A549 (cell line): Measurements from ENCODE around the gene PDPN. TPM values are rescaled to one million over a fixed set of nuclear protein-coding genes. Genes with fewer than 3 reads are reported as not detected.

Experiments used
- ATAC-seq, 2 experiments: fragments of 200-7000 bp in 1 of 2; fragments of >200 bp in 1 of 2; cut with Nextera tagmentation in 1 of 2; cut with Tn5 transposase in 1 of 2; 3 replicates each; pipeline versions ENCODE4 v1.8.0 to v1.9.1; 2018 to 2020; ENCODE audit warnings: mild to moderate bottlenecking in 1 of 2, moderate library complexity in 1 of 2
- CTCF ChIA-PET: fragments of 300-600 bp; sonication (Branson Sonifier 250); formaldehyde crosslinking; extraction: SDS; loops from one replicate; lab custom pipeline; 2021; ENCODE audit warnings: antibody characterized with exemption, inconsistent platforms; lab: Yijun Ruan, JAX
- POLR2A ChIA-PET: fragments of 350-600 bp; formaldehyde crosslinking; extraction: SDS; loops from one replicate; lab custom pipeline; 2021; ENCODE audit warnings: antibody characterized with exemption, inconsistent platforms; lab: Yijun Ruan, JAX
- DNase-seq, 2 experiments: peaks; one replicate each; pipeline versions ENCODE4 v3.0.0 to v3.0.0-alpha.2; 2011 to 2016; ENCODE audit warnings: low read depth in 1 of 2, low spot score in 1 of 2
- FAIRE-seq: peaks from 2 replicates; lab custom pipeline; 2011; peaks lifted over from hg19 to GRCh38; lab: Jason Lieb, UNC
- H3K27ac ChIP-seq, 2 experiments: fragments of >200 bp; sonication (Bioruptor Twin); formaldehyde crosslinking; 3 replicates each; pipeline ENCODE4 v1.5.1; 2016 to 2017
- H3K4me1 ChIP-seq: fragments of >200 bp; sonication (Bioruptor Twin); formaldehyde crosslinking; 3 replicates; pipeline ENCODE4 v1.6.1; 2016
- H3K4me2 ChIP-seq: fragments of >200 bp; sonication (Bioruptor Twin); formaldehyde crosslinking; 3 replicates; pipeline ENCODE4 v1.6.1; 2016
- H3K4me3 ChIP-seq: fragments of >200 bp; sonication (Bioruptor Twin); formaldehyde crosslinking; 3 replicates; pipeline ENCODE4 v1.5.1; 2016
- H3K9me3 ChIP-seq: fragments of >200 bp; sonication (Bioruptor Twin); formaldehyde crosslinking; 3 replicates; pipeline ENCODE4 v1.6.1; 2016
- CBX2 ChIP-seq: fragments of 200-600 bp; sonication (generic); IDR thresholded peaks from 2 replicates; pipeline ENCODE4 v1.6.1; 2016; ENCODE audit warnings: low read depth, mild to moderate bottlenecking, borderline replicate concordance
- CTCF ChIP-seq: fragments of >200 bp; sonication (Bioruptor Twin); formaldehyde crosslinking; IDR thresholded peaks from 3 replicates; pipeline ENCODE4 v1.5.1; 2016
- ELK1 ChIP-seq: fragments of 150-350 bp; IDR thresholded peaks from 2 replicates; pipeline ENCODE4 v1.6.1; 2014; ENCODE audit warnings: low read depth, mild to moderate bottlenecking, low read length
- ESRRA ChIP-seq: fragments of 150-350 bp; IDR thresholded peaks from 2 replicates; pipeline ENCODE4 v1.6.1; 2014; ENCODE audit warnings: mild to moderate bottlenecking, low read length, borderline replicate concordance
- PBX3 ChIP-seq: IDR thresholded peaks from 2 replicates; pipeline ENCODE4 v1.6.1; 2012
- POLR2AphosphoS2 ChIP-seq: conservative IDR thresholded peaks from 2 replicates; pipeline ENCODE4 v1.6.1; 2012; ENCODE audit warnings: low read length, improper control_type of control experiment, inconsistent platforms
- RAD21 ChIP-seq, 2 experiments: fragments of >200 bp in 1 of 2; sonication (Bioruptor Twin) in 1 of 2; formaldehyde crosslinking in 1 of 2; IDR thresholded peaks in 1 of 2; conservative IDR thresholded peaks in 1 of 2; 2 replicates in 1 of 2; 3 replicates in 1 of 2; pipeline ENCODE4 v1.6.1; 2012 to 2018; ENCODE audit warnings: inconsistent platforms in 1 of 2
- REST ChIP-seq: fragments of 200-600 bp; sonication (generic); IDR thresholded peaks from 2 replicates; pipeline ENCODE4 v1.6.1; 2016; ENCODE audit warnings: antibody characterized with exemption, mild to moderate bottlenecking, moderate library complexity
- RFX5 ChIP-seq: fragments of 450-650 bp; IDR thresholded peaks from 2 replicates; pipeline ENCODE4 v1.7.1; 2014; ENCODE audit warnings: antibody characterized with exemption, mild to moderate bottlenecking, moderate library complexity
- SREBF2 ChIP-seq: fragments of 450-650 bp; IDR thresholded peaks from 2 replicates; pipeline ENCODE4 v1.6.1; 2014; ENCODE audit warnings: mild to moderate bottlenecking, moderate library complexity
- USF2 ChIP-seq: fragments of 450-650 bp; IDR thresholded peaks from 2 replicates; pipeline ENCODE4 v1.6.1; 2014; ENCODE audit warnings: antibody characterized with exemption
- ZC3H11A ChIP-seq: fragments of 450-650 bp; IDR thresholded peaks from 2 replicates; pipeline ENCODE4 v1.6.1; 2014; ENCODE audit warnings: antibody characterized with exemption, mild to moderate bottlenecking
- ZNF302 ChIP-seq: fragments of 250-450 bp; sonication (Bioruptor Pico); IDR thresholded peaks from 2 replicates; pipeline ENCODE4 v1.9.0; 2021; ENCODE audit warnings: inconsistent platforms, mild to moderate bottlenecking, moderate library complexity
- WGBS: methylation state at CpG from one replicate; pipeline ENCODE4 v1.1.6; 2017; ENCODE audit errors: missing lambda C conversion rate; 5-methylcytosine and 5-hydroxymethylcytosine counted together
- polyA plus RNA-seq, 4 experiments: library from polyadenylated mRNA; depleted of rRNA in 3 of 4; stranded (reverse); fragments of >200 nt; fragmentation: RNase III in 1 of 4; extraction: RNeasy Plus Mini Kit Qiagen cat#74134 plus additional on column Dnase treatment in 1 of 4; gene quantifications; 2 replicates in 3 of 4; 3 replicates in 1 of 4; pipeline ENCODE4 v1.2.3, GENCODE V29; 2011 to 2017

Gene PDPN
- polyA plus RNA-seq, 2 of the 4 experiments (the other 2 are of a cell fraction) = not detected

- CTCF ChIA-PET = no interaction called here
- Histone ChIP-seq H3K4me1 (no peaks in the 10 kb centered on the region), H3K27ac (no peak overlapping the region), H3K4me2 (no peak overlapping the region)
- no peak for TF ChIP-seq CTCF
- TF ChIP-seq, all 56 proteins: peak for 0
- POLR2A ChIA-PET = no interaction called here
- WGBS = 8% methylated on average over 3 of the region's 3 CpGs
- DNase-seq = no peak
- H3K4me3 ChIP-seq = no peak overlapping the region
- no peak for FAIRE-seq
- ATAC-seq = no peak
- H3K9me3 ChIP-seq = no peaks in the 10 kb centered on the region
These were observed 21.1 kb downstream of the PDPN start for GRCh38 chr1:13604721-13605120.

- H3K4me1 ChIP-seq = no peaks in the 10 kb centered on the region
- ChIA-PET CTCF (no interaction called here), POLR2A (no interaction called here)
- no peaks in the 10 kb centered on the region for H3K9me3 ChIP-seq
- ATAC-seq (peak in 1 of 2 experiments; percentile 30; a peak in 2 of 6 replicates), DNase-seq (peak in 1 of 2 experiments; percentile 13), FAIRE-seq (no peak)
- H3K4me2 ChIP-seq = no peak overlapping the region
- no peak overlapping the region for H3K27ac ChIP-seq
- no peak for TF ChIP-seq CBX2
- TF ChIP-seq ZNF302 = no peak
- no peak for TF ChIP-seq ELK1
- no peak for TF ChIP-seq PBX3
- no peak for TF ChIP-seq POLR2AphosphoS2
- 0% methylated on average over 1 of the region's 1 CpG for WGBS
- no peak overlapping the region for H3K4me3 ChIP-seq
These were observed 21.5 kb downstream of the PDPN start for GRCh38 chr1:13605159-13605558.

GRCh38 chr1:13607002-13607401 is 23.4 kb downstream of the PDPN start:
- WGBS = 63% methylated on average over 8 of the region's 8 CpGs
- Histone ChIP-seq H3K4me1 (no peaks in the 10 kb centered on the region), H3K27ac (no peak overlapping the region), H3K9me3 (no peaks in the 10 kb centered on the region), H3K4me3 (no peak overlapping the region), H3K4me2 (no peak overlapping the region)
- no peak for ATAC-seq
- no peak for FAIRE-seq
- no peak for DNase-seq
- CTCF ChIA-PET = no interaction called here
- TF ChIP-seq RAD21 (conservative IDR thresholded peaks at IDR 0.05 in 1 of 2, IDR thresholded peaks at IDR 0.05 in 1 of 2) (no peak), RFX5 (no peak), ZC3H11A (no peak), USF2 (no peak), SREBF2 (no peak), REST (no peak), ESRRA (no peak)
- POLR2A ChIA-PET = no interaction called here
